Measurements from ENCODE around the gene COL15A1.
"Not testable (repeated sequence)": the region's sequence is repeated elsewhere in the genome, so short reads cannot be mapped to it uniquely, and the experiment has no call there.

The COL15A1 gene

DNA sequence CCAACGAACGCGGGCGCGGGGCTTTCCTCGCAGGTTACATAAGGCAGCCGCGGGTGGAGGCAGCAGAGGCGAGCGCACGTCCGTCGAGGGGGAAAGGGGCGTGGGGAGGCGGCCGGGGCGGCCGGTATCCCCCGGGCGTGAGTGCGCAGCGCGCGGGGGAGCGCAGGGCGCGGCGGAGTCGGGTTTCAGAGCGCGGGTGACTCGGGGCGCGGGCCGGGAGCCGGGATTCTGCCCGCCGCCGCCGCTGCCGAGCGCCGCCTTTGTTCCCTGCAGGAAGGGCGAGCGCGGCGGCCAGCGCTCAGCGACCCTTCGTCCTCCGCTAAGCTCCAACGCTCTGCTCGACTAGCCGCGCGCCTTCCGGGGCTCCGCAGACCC lies at the start of gene COL15A1:
TSS of gene COL15A1 (plus strand) at position 226 of the 375 bp plus-strand sequence. CDS start 155 bp downstream, outside the sequence.
- in situ Hi-C loops (cut with HindIII; ENCODE audit: low pct_ligation_motif_present, low pct_unique_long_range_greater_than_20kb, low sequenced_read_pairs), result no loop called here
- DNase-seq, result no peak

DNA sequence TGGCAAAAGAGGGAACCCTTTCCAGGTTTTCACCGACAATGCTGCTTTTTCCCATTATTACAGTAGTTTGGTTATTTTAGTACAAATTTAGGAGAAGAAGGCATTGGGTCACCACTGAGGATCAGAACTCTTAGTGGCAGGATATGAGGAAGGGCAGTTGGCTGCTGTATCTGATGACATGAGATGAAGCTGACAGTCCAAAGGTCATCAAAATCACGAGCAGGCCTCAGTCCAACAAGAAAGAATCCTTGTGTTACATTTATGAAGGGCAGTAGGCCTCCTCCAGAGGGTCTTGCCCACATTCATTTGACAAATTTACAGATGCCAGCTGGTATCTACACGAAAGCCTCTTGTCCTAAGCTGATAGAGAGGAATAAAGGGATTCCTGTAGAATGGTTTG lies 49.5 kb upstream of the COL15A1 start:
- in situ Hi-C loops (cut with HindIII; ENCODE audit: low pct_ligation_motif_present, low pct_unique_long_range_greater_than_20kb, low sequenced_read_pairs), result no loop called here
- DNase-seq, result no peak

DNA sequence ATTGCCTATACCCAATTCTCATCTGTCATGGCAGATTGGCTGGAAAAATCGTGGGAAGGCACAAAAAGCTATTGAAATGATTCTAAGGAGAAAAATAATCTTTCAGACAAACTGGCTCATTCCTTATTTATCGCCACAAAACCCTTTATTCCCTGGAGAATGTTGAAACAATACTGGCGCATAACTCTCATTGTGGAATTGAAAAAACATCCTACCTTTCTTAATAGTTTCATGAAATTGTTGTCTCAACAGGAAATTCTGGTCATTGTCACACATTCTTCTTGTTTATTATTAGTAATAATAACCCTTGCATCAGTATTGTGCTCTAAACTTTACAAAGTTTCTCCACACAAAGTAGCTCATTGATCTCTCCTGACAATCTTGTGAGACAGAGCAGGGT lies 48.9 kb upstream of the COL15A1 start:
- in situ Hi-C loops (cut with HindIII; ENCODE audit: low pct_ligation_motif_present, low pct_unique_long_range_greater_than_20kb, low sequenced_read_pairs), result no loop called here
- no peak for DNase-seq

DNA sequence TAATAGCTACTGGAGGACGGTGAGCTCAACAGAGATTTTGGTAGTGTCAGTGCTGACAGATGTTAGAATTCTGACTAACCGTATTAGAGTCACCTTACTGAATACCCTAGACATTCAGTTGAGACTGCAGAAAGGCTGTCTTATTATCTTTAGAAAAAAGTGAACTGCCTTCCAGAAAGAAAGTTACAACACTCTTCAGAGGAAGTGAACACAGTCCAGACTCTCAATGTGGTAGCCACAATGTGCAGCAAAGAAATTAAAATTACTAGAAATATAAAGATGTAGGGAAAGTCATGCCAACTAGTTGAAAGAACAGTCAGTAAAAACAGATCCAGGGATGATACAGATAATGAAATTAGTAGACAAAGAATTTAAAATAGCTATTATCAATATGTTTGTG lies 47.1 kb upstream of the COL15A1 start:
- in situ Hi-C loops (cut with HindIII; ENCODE audit: low pct_ligation_motif_present, low pct_unique_long_range_greater_than_20kb, low sequenced_read_pairs), result no loop called here
- DNase-seq, result no peak

DNA sequence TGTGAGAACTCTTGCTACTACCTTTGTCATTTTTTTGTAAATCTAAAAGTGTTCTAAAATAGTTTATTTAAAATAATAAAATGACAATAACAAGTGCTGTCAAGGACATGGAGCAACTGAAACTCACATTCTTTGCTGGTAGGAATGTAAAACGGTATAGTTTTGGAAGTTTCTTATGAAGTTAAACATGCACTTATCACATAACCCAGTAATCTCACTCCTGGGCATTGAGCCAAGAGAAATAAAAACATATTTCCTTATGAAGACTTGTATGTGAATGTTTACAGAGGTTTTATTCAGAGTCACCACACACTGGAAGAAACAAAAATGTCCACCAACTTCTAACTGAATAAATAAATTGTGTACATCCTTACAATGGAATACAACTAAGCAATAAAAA lies 46.0 kb upstream of the COL15A1 start:
- no peak for DNase-seq
- in situ Hi-C loops (cut with HindIII; ENCODE audit: low pct_ligation_motif_present, low pct_unique_long_range_greater_than_20kb, low sequenced_read_pairs), result no loop called here

DNA sequence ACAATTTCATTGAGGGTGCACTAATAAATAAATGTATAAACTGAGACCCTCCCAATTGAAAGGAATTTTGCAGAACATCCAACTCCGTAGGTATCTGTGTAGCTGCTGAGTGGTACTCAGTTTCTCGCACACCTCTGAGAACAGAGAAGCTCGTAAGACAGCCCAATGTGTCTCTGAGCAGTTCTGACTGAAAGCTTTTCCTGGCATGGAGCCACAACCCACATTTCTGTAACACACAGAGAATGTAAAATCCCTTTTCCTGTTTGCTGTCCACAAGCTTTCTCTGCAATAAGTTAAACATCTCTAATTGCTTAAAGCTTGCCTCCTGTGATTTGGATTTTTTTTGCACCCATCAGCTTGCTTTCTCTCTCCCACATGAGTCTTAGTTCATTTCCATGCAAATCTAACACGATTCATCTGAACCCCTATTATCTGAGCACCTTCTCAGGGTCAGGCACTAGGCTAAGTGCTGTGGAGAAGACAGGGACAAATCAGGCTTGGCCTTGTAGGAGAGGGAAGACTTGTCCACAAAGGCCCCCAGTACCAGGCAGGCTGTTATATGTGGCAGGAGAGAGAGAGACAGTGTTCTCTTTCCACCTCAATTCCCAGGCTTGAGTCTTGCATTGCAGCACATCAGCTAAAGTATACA lies 44.2 kb upstream of the COL15A1 start:
- DNase-seq, result no peak
- in situ Hi-C loops (cut with HindIII; ENCODE audit: low pct_ligation_motif_present, low pct_unique_long_range_greater_than_20kb, low sequenced_read_pairs), result no loop called here

DNA sequence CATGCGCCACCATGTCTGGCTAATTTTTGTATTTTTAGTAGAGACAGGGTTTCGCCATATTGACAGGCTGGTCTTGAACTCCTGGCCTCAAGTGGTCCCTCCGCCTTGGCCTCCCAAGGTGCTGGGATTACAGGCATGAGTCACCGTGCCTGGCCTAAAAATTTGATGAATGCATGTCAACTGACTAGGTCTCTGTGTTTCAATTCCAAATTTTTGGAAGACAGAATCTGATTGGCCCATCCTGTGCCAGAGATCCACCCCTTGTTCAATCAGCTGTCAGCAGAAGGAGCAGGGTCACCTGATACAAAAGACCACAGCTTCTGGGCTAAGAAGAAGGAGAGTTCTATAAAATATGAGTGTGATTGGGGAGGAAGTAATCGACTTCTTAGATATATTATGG lies 43.5 kb upstream of the COL15A1 start:
- in situ Hi-C loops (cut with HindIII; ENCODE audit: low pct_ligation_motif_present, low pct_unique_long_range_greater_than_20kb, low sequenced_read_pairs), result no loop called here
- no peak for DNase-seq

DNA sequence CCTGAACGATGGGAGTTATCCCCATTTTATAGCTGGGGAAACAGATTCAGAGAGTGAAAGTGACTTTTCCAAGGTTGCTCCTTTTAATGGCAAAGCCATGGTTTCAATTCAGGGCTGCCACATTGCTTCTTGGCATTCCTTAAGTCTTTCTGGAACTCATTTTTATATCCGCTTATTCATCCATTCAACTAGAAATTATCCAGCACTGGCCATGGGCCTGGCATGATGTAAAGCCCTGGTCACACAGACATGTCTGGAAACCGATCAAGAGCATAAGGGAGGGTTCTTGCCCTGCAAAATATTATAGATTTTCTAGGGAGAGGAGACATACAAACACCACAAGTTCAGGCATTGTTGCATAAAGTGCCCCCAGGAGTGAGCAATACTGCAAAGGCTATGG lies 43.0 kb upstream of the COL15A1 start:
- in situ Hi-C loops (cut with HindIII; ENCODE audit: low pct_ligation_motif_present, low pct_unique_long_range_greater_than_20kb, low sequenced_read_pairs), result no loop called here
- no peak for DNase-seq

DNA sequence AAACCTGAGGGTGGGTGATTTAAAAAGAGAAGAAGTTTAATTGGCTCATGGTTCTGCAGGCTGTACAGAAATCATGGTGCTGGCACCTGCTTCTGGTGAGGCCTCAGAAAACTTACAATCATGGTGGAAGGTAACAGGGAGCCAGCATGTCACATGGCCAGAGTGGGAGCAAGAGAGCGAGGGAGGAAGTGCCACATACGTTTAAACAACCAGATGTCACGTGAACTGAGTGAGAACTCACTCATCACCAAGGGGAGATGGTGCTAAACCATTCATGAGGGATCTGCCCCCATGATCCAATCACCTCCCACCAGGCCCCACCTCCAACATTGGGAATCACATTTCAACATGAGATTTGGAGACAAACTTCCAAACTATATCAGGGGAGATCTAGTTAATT lies 41.9 kb upstream of the COL15A1 start:
- in situ Hi-C loops (cut with HindIII; ENCODE audit: low pct_ligation_motif_present, low pct_unique_long_range_greater_than_20kb, low sequenced_read_pairs); DNase-seq: not testable (repeated sequence)

DNA sequence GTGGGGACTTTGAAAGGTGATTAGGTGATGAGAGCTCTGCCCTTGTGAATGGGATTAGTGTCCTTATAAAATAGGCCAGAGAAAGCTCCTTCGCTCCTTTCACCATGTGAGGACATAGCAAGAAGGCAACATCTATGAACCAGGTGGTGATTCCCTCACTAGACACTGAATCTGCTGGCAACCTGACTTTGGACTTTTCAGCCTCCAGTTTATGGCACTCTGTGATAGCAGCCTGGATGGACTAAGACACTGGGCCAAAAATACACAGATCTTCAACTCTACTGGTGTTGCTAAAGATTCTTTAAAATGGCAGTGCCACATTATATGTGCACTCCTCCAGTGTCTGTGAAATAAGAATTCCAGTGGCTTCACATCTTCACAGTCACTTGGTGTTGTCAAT lies 41.2 kb upstream of the COL15A1 start:
- no peak for DNase-seq
- in situ Hi-C loops (cut with HindIII; ENCODE audit: low pct_ligation_motif_present, low pct_unique_long_range_greater_than_20kb, low sequenced_read_pairs), result no loop called here

DNA sequence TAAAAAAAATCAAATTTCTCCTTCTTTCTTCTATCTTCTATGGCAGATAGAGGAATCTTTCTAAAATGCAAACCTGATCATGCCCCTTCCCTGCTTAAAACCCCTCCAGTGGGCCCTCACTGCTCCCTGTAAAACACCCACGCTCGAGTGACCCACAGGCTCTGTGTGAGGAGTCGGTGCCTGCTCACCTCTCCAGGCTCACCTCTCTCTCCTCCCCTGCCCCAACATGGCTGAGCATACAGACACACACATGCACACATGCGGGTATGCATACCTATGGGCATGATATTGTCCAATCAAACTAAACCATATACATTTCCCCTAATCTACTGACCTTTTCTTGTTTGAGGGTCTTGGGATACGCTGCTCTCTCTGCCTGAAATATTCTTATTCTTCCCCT lies 40.8 kb upstream of the COL15A1 start:
- no peak for DNase-seq
- in situ Hi-C loops (cut with HindIII; ENCODE audit: low pct_ligation_motif_present, low pct_unique_long_range_greater_than_20kb, low sequenced_read_pairs), result no loop called here

DNA sequence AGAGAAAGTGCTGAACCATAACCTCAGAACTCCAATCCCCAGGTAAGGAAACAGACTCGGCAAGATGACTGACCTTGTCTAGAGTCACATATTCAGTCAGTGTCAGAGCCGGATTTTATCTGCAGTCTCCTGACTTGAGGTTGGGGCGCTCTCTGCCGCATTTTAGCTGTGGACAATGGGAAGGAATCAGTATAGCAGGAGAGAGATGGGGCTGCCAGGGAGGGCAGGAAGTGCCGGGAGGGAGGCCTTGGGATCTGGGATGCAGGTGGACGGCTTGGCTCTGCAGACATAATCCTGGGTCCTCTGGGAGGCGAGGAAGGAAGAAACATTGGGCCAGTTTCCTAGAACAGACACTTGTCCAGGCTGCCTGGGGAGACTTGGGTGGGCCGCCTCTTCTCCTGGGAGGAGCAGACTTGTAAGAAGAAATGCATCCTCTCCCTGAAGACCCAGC lies 39.7 kb upstream of the COL15A1 start:
- in situ Hi-C loops (cut with HindIII; ENCODE audit: low pct_ligation_motif_present, low pct_unique_long_range_greater_than_20kb, low sequenced_read_pairs), result no loop called here
- no peak for DNase-seq

DNA sequence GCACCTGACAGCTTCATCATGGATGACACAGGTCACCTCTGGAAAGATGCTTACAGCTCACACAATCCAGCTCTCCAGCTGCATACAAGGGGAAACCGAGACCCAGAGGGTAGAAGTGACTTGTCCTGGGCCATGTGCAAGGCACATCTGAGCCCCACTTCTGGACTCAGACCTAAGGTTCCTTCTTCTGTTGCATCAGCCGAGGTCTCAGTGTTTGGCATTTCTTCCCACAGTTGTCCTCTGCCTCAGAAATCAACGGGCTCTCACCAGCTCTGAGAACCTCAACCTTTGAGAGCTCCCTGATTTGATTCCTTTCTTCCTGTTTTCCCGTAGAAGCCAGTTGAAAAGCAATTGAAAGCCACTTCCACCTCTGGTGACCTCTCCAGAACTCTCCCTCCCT lies 38.7 kb upstream of the COL15A1 start:
- in situ Hi-C loops (cut with HindIII; ENCODE audit: low pct_ligation_motif_present, low pct_unique_long_range_greater_than_20kb, low sequenced_read_pairs), result no loop called here
- DNase-seq, result no peak

DNA sequence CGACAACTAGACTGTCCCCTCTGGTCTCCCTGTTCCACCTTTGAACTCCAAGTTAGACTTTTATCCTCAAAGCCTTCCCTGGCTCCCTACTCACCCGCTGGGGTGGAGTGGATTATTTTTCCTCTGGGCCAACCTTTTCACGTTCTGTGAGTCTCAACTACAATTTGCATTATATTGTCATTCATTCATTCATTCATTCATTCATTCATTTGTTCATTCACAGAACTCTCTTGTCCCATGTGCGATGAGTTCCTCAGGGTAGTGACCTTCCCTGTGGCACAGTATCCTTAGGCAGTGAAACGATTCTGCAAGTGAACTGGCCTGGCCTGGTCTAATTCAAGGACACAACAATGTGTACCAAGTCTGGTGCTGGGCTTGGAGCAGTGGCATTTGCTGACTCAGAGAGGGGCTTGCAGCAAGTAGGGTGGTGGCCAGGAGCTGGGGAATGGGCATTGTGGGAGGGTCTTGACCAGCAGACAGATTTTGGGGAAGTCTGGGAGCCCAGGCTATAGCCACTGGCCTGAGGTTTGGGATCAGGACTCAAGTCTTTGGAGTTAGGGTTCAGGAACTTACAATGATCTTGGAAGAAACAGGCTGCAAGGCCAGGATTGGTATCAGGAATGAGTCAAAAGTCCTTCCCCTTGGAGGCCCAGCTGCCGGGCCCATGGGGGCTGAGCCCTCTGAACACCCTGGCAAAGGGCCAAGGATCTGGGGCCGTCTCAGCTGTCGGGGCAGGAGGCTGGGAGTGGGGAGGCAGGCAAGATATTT lies 37.2 kb upstream of the COL15A1 start:
- no peak for DNase-seq
- in situ Hi-C loops (cut with HindIII; ENCODE audit: low pct_ligation_motif_present, low pct_unique_long_range_greater_than_20kb, low sequenced_read_pairs), result no loop called here

DNA sequence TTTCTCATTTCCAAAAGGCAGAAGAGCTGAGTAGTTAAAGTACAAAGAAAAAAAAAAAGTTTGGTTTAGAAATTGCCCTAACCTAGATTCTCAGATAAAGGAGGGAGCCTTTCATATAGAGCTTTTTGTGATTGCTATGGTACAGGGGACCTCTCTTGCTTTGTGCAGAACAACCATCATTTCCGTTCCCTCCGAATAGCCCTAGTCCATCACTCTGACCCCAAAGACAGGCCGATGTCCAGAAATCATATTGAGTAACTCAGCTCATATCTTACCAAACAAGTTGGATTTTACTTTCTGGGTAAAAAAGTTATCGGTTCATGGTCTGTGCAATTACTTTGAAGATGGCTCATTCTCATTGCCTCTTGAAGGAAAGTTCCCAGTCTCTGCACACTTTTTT lies 36.7 kb upstream of the COL15A1 start:
- no peak for DNase-seq
- in situ Hi-C loops (cut with HindIII; ENCODE audit: low pct_ligation_motif_present, low pct_unique_long_range_greater_than_20kb, low sequenced_read_pairs), result no loop called here

DNA sequence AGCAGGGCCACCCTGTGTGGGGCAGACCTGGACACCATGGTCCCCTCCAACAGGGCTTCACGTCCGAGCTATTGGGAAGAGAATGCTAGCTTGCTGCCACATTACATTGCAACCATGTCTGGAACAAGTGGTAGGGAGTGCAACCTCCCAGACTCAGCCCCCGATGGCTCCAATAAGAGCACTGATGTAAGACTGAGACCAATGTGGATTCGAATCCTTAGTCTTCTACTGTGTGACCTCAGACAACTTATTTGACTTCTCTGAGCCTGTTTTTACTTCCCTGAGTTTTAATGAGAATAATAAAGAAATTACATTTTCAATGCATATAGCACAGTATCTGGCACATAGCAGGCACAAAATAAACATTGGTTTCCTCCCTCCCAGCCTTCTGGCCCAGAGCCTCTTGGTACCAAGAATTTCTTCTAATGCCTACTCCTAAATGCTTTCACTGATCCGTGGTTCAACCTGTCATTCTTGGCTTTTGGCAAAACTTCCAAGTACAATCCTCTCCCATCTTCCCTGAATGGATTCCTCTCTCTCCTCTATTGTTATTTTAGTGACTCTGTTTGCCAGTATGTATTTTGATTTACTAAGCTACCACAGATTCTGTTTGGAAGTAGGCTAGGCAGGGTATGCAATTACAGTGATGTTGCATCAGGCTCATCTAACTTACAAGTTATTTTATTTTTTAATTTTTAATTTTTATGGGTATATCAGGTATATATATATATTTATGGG lies 34.6 kb upstream of the COL15A1 start:
- no peak for DNase-seq

DNA sequence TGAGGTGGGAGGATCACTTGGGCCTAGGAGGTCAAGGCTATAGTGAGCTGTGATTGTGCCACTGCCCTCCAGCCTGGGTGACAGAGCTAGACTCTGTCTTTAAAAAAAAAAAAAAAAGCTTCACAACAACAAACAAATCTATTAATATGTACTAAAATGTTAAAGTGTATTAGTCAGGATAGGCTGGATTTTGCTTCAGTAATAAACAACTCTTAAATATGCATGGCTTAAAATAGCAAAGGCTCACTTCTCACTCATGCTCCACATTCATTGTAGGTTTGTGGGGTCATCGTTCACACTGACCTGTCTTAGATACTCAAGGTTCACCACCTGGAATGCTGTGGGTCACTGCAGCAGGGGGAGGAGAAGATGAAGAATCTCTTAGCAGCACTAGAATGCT lies 33.8 kb upstream of the COL15A1 start:
- no peak for DNase-seq
- in situ Hi-C loops (cut with HindIII; ENCODE audit: low pct_ligation_motif_present, low pct_unique_long_range_greater_than_20kb, low sequenced_read_pairs), result no loop called here

More for the DNA sequence above, 34.6 kb upstream of the COL15A1 start:
- in situ Hi-C loops (cut with HindIII; ENCODE audit: low pct_ligation_motif_present, low pct_unique_long_range_greater_than_20kb, low sequenced_read_pairs), result no loop called here

DNA sequence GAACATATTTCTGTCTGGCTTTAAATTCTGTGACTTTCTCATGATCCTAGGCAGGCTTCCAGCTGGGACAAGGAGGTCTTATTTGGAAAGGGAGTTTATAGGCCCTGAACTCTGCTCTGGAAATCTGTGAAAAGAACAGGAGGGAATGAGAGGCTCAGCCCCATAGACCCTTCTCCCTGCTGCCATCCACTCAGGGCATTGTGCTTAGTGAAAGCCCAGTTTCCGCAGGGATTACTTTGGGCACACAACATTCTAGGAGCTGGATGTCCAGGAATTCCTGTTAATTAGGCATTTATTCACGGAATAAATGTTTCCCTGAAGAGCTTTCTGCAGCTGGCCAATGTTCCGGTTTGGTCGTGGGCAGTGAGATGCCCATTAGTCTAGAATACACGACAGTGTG lies 32.7 kb upstream of the COL15A1 start:
- DNase-seq, result no peak
- in situ Hi-C loops (cut with HindIII; ENCODE audit: low pct_ligation_motif_present, low pct_unique_long_range_greater_than_20kb, low sequenced_read_pairs), result no loop called here

DNA sequence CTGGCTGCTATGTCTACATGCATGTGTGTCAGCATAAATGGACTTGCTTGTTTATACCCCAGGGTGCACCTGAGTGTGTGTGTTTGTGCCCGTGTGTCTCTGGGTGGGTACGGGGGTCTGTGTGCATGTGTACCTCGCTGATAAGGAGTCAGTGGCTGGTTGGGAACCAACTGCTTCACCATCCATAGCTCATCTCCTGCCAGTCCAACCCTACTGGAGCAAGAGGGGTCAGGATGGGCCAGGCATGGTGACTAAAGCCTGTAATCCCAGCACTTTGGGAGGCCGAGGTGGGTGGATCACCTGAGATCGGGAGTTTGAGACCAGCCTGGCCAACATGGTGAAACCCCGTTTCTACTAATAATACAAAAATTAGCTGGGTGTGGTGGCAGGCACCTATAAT lies 32.0 kb upstream of the COL15A1 start:
- DNase-seq; in situ Hi-C loops (cut with HindIII; ENCODE audit: low pct_ligation_motif_present, low pct_unique_long_range_greater_than_20kb, low sequenced_read_pairs): not testable (repeated sequence)

DNA sequence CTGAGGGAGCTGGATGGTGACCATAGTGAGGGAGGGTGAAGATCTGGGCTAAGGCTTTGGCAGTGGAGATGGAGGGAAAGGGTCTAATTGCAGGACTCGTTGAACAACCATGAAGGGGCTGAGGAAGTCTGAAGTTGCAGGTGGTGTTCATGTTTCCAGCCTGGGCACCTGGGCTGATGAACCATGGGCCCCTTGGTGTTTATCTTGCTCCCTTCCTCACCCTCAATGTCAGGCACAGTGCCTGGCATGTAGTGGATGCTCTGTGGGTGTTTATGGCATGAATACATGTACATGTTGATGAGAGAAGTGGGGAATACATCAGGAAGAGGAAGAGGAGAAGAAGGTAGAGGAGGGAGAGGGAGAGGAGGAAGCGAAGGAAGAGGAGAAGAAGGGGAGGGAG lies 31.3 kb upstream of the COL15A1 start:
- in situ Hi-C loops (cut with HindIII; ENCODE audit: low pct_ligation_motif_present, low pct_unique_long_range_greater_than_20kb, low sequenced_read_pairs), result no loop called here
- no peak for DNase-seq
